Loucy (cell line): ENCODE data around the gene OR6S1.

ENCODE experiments used
- EZH2phosphoT487 ChIP-seq: fragments of 200-600 bp; IDR thresholded peaks from 2 replicates; pipeline ENCODE4 v1.6.1; 2018; ENCODE audit warnings: antibody characterized with exemption, mild to moderate bottlenecking, moderate library complexity, borderline replicate concordance
- TF ChIP-seq, protein P1 (sequence below): fragments of 200-600 bp; sonication (generic); conservative IDR thresholded peaks from 2 replicates; pipeline ENCODE4 v1.5.1; 2014; ENCODE audit warnings: mild to moderate bottlenecking, antibody characterized with exemption, low read length

DNA sequence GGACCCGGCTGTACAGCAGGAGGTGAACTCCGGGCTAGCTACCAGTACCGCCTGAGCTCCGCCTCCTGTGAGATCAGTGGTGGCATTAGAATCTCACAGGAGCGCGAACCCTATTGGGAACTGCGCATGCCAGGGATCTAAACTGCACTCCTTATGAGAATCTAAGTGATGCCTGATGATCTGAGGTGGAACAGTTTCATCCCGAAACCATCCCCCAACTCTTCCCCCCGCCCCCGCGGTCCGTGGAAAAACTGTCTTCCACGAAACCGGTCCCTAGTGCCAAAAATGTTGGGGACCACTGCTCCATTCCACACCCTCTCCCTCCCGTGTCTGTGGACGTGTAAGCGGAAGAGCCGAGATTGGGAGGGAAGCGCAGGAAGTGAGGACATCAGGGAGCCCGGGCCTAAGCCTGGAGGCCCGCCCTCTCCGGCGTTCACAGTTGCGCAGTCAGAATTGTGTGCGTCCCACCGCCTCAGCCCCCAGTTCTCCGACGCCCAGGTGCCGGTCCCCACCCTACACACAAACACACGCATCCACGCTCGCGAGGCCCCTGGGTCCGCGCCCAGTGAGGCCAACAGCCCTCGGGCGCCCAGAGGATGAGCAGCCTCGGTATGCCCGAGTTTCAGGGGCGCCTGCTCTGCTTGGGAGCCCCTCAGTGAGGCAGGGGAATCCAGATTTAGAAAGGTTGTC is 41.1 kb upstream of the OR6S1 start:
- TF ChIP-seq, protein P1, sequence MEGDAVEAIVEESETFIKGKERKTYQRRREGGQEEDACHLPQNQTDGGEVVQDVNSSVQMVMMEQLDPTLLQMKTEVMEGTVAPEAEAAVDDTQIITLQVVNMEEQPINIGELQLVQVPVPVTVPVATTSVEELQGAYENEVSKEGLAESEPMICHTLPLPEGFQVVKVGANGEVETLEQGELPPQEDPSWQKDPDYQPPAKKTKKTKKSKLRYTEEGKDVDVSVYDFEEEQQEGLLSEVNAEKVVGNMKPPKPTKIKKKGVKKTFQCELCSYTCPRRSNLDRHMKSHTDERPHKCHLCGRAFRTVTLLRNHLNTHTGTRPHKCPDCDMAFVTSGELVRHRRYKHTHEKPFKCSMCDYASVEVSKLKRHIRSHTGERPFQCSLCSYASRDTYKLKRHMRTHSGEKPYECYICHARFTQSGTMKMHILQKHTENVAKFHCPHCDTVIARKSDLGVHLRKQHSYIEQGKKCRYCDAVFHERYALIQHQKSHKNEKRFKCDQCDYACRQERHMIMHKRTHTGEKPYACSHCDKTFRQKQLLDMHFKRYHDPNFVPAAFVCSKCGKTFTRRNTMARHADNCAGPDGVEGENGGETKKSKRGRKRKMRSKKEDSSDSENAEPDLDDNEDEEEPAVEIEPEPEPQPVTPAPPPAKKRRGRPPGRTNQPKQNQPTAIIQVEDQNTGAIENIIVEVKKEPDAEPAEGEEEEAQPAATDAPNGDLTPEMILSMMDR = peak; percentile 31
- TF ChIP-seq EZH2phosphoT487 = no peak
